ENCODE measurements around the gene MIB2. TPM values are rescaled to one million over a fixed set of nuclear protein-coding genes. Genes with fewer than 3 reads are reported as not detected.

MIB2 gene
- total RNA-seq, 1 donor from 2014 or later: 68.4 TPM

DNA sequence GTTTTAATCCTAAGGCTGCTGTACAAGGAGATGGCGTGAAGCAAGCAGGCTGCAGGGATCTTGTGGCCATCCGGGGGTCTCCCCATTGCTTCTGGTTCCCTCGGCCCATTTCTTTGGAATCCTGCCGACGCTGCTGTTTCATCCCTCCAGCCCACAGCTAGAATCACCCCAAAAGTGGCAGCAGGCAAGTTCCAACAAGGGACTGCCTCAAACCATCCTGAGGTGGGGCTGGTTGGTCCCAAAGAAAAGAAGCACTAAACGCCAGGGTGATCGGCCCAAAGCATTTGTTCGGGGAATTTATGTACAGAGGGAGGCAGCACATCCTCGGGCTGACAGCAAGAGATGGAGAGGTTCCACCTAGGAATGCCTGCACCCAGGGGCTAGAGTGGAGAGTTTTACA lies 4.5 kb upstream of the MIB2 start:
- ATAC-seq: no peak
- DNase-seq (ENCODE audit: low spot score): no peak
- intact Hi-C loops (cut with DNase I): no loop called here

DNA sequence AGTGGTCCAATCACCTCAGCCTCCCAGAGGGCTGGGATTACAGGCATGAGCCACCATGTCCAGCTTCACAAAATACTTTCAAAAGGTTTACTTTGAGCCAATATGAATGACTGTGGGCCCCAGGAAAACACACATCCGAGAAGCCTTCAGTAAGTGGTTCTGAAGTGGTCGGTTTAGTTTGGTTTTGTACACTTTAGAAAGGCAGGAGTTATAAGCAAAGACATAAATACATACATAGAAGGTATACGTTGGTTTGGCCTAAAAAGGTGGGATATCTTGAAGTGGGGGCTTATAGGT lies 3.2 kb upstream of the MIB2 start:
- ATAC-seq (no peak), DNase-seq (ENCODE audit: low spot score) (no peak)
- intact Hi-C loops (cut with DNase I): no loop called here

DNA sequence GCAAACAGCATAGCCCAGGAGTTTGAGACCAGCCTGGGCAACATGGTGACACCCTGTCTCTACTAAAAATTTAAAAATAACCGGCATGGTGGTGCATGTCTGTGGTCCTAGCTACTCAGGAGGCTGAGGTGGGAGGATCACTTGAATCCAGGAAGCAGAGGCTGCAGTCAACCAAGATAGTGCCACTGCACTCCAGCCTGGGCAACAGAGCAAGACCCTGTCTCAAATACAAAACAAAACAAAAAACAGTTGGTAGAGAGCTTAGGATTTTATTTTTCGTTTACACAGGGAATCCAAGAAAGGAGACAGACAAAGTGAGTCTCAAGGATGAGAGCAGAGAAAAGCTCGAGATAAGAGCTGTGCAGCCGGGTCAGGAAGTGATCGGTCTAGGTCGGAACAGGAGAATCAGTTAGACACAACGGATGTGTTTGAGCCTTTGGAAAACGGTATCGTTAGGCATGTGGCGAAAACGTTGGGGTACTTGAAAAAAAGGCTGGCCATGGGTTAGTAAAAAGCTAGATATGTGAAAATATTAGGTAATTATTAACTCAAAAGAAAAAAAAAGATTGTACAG lies 1.7 kb upstream of the MIB2 start:
- DNase-seq (ENCODE audit: low spot score): no peak
- ATAC-seq: no peak
- intact Hi-C loops (cut with DNase I): no loop called here

DNA sequence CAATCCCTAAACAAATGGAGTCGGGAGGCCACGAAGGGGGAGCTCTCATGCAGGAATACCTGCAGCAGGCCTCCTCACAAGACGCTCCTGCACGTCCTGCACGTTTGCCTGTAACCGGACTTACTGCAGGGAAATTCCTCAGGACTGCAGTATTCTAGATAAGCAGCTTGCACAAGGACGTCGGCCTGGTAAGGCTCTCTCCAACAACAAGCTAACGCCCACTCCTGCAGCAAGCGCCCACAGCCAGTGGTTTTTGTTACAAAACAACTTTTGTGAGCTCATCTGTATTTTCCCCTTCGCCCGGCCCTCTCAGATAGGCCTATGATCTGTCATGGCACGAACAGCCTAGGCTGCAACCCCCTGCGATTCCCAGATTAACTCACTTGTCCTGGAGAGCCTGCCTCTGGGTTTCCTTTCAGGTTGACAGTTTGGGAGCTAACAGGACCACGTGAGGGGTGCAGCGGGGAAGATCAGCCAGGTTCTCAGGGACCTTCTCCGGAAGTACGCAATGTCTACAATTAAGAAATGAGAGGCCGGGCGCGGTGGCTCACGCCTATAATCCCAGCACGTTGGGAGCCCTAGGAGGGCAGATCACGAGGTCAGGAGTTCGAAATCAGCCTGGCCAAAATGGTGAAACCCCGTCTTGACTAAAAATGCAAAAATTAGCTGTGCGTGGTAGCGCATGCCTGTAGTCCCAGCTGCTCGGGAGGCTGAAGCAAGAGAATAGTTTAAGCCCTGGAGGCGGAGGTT lies 921 bp upstream of the MIB2 start:
- ATAC-seq (no peak), DNase-seq (ENCODE audit: low spot score) (peak; percentile 60)
- intact Hi-C loops (cut with DNase I): no loop called here

DNA sequence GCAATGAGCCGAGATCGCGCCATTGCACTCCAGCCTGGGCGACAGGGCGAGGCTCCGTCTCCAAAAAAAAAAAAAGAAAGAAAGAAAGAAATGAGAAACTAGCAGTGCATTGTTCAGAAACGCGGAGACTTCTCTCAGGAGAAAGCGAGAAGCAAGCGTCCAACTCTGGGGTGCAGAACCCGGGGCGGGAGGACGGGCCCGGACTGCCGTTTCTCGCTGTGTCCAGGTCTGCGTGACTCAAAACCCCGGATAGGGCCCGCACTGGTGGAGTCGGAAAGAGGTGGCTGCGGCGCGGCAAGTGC lies 395 bp upstream of the MIB2 start:
- ATAC-seq: no peak
- no peak for DNase-seq (ENCODE audit: low spot score)
- intact Hi-C loops (cut with DNase I): no loop called here

DNA sequence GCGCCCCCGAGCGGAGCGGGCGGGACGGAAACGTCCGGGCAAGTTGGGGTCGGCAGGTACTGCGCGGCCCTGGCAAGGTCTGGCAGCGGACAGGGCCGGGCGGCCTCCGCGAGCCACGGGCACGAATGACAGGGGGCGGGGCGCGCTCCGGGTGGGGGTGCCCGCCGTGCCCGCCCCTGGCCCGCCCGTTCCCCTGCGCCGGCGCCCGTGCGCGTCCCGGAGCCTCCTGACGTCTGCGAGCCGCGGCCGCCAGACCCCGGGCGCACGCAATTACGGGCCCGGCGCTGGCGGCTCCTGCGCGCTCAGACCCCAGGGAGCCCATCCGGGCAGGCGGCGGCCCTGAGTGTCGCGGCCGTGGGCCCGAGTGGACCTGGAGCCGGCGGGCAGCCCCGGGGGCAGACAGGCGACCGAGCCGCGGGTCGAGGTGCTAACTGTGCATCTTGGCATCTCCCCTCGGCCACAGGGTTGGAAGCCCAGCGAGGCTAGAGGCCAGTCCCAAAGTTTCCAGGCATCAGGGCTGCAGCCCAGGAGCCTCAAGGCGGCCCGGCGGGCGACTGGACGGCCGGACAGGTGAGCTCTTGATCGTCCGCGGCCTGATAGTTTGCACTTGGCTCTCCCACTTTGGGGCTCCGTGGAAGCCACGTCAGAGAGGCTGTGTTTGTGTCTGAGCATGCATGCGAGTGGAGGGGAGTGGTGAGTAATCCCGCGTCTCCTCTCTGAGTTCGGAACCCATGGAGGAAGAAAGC lies 918 bp downstream of the MIB2 start:
- ATAC-seq (no peak), DNase-seq (ENCODE audit: low spot score) (peak; percentile 73)
- intact Hi-C loops (cut with DNase I): no loop called here

DNA sequence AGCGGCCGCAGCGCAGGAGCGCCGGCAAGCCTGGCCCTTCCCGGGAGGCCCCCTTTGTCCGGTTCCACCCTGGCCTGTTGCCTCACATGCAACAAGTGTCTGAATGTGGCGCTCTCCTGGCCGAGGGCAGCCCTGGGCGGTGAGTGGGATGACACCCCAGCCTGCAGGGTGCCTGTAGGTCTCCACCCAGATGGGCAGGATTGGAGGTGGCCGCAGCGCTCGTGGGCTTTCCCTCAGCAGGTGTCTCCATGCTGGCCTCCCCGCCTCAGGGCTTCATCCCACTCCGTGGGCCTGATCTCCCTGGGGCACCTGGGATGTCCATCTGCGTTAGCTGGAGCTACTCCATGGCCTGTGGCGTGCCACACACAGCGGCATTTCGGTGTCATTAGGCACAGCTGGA lies 1.5 kb downstream of the MIB2 start:
- intact Hi-C loops (cut with DNase I): no loop called here
- ATAC-seq (no peak), DNase-seq (ENCODE audit: low spot score) (no peak)

DNA sequence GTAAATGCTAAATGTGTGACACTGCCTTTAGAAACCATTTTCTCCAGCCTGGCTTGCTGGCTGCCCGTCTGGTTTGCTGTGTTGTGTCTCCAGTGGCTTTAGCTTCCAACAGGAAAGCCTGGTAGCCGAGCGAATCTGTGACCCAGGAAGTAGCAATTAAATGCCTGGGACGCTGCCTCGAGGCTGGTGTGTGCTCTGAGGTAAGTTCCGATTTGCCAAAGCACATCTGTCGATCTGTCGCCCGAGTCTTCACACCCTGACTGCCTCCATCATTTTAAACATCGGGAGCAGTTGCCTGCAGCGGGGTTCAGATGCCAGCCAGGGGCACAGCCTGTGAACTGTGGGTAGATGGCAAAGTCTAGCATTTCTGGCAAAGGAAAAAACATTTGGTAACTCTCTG lies 2.2 kb downstream of the MIB2 start:
- DNase-seq (ENCODE audit: low spot score): no peak
- ATAC-seq: no peak
- intact Hi-C loops (cut with DNase I): no loop called here

DNA sequence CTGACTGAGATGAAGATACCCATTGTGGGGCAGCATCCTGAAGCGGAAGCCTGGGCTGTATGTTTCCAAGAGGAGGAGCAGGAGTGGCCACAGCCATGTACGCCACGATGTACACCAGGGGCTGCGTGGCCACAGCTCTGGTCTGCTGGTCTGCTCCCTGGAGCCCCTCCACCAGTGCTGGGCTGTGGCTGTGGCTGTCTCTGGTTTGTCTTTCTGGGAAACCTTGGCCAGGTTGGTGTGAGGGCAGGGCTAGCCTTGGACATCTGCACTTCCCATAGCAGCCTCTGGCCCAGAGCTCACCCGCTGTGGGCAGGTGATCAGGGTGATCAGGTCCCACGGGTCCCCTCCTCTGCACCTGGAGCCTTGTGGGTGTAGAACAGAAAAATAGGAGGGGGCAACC lies 2.6 kb downstream of the MIB2 start:
- DNase-seq (ENCODE audit: low spot score) (no peak), ATAC-seq (no peak)
- intact Hi-C loops (cut with DNase I): no loop called here

DNA sequence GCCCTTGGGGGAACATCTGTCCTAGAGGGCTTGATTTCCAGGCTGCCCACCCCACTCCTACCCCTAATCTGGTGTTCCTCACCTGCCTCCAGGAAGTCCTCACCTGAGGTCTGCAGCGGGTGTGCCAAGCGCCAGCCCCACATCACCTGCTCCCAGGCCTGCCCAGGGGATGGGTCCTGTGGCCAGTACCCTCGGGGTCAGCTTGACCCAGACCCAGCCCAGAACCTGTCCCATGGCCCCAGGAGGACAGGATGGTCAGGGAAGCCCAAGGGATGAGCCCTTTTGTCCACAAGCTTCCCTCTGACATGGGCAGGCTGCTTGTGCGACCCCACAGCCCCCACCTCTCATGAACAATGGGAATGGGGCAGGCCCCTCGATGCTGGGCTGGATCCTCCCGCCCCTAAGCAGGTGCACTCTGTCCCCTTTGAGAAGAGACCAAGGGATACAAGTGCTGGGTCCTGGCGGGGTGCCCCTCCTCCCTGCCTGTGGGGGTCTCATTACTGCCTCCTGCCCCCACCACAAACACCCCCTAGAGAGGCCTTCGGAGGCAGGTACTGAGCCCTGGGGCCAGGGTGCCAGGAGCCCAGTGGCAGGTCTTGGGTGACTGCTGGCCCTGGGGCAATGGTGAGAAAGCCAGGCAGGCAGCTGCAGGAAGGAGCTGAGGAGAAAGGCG lies 3.2 kb downstream of the MIB2 start:
- intact Hi-C loops (cut with DNase I): no loop called here
- DNase-seq (ENCODE audit: low spot score) (no peak), ATAC-seq (no peak)

DNA sequence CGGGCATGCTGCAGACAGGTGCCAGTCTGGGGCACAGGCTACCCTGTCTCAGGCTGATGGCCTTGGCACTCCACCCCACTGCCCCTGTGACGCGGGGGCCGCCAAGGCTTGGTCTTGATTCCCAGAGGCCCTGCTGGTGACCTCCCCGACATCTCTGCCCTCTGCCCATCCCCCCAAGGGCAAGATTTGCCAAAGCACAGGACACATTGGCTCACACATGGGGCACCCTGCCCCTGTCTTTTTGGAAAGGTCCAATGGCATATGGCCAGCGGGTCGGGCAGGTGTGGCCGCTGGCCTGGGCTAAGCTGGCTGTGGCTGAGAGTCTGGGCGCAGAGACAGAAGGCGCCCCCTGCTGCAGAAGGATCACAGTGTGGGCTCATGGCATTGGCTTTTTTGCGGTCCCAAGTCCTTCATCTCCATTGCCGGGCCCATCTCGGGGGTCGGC lies 4.6 kb downstream of the MIB2 start:
- intact Hi-C loops (cut with DNase I): no loop called here
- DNase-seq (ENCODE audit: low spot score): no peak
- no peak for ATAC-seq

DNA sequence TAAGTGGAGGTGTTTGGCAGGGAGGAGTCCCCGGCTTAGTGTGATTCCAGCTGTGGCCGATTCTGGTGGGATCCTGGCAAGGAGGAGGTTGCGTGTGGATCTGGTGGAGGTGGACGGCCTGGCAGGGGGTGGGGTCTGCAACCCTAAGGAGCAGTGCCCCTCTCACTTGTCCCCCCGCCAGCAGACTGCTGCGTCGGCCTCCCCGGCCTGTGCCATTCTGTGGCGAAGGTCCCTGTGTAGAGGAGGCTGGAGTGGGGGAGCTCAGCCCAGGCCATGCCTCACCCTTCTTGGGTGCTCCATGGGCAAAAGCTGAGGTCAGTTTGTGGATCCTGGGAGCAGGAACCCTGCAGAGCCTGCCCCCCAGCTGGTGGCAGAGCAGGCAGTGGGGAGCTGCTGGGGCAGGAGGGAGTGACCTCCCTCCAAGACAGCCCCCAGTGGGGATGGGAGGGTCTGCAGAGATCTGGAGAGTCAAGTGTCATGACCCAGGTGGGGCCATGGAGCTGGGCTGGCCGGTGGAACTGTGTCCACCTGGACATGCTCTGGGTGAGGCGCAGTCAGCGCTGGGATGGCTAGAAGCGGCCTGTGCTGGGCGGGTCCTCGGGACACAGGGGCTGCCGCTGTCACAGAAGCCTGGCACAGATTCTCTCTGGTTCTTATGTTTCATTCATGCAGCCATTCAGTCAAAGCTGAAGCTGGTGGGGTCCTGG lies 5.3 kb downstream of the MIB2 start:
- DNase-seq (ENCODE audit: low spot score) (no peak), ATAC-seq (no peak)
- intact Hi-C loops (cut with DNase I): no loop called here

DNA sequence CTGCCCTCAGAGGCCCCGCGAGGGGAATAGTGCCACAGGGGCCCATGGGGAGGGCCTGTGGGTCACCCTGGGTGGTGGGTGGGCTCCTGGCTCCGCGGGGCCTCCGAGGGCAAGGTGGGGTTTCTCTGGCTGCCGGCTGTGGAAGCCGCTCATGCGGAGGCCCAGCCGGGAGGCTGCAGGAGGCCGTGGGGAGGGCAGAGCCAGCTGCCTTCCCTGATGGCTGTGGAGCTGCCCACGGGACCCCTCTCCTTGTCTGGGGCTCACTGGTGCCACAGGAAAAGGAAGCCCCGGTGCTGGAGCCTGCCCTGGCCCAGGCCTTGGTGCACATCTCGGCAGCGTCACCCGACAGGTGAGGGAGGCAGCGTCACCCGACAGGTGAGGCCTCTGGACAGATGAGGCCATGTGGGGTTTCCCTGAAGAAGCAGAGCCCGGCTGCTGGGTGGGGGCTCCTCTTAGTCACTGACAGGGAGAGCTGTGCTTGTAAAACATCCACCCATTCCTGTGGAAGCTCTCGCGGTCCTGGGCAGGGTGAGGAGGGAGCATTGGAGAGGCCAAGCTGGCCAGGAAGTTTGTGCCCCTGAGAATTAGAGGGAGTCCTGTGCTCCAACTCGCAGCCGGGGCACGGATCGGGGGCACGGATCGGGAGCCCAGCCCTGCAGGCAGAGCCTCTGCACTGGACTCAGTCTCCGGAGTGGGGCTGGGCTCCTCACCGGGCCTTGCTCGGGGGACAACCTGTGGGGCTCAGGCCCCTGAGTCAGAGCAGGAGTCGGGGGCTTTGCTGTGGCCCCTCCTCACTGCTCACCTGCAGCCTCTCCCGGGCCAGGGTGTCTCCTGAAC lies 6.1 kb downstream of the MIB2 start:
- intact Hi-C loops (cut with DNase I): no loop called here
- DNase-seq (ENCODE audit: low spot score) (no peak), ATAC-seq (no peak)

DNA sequence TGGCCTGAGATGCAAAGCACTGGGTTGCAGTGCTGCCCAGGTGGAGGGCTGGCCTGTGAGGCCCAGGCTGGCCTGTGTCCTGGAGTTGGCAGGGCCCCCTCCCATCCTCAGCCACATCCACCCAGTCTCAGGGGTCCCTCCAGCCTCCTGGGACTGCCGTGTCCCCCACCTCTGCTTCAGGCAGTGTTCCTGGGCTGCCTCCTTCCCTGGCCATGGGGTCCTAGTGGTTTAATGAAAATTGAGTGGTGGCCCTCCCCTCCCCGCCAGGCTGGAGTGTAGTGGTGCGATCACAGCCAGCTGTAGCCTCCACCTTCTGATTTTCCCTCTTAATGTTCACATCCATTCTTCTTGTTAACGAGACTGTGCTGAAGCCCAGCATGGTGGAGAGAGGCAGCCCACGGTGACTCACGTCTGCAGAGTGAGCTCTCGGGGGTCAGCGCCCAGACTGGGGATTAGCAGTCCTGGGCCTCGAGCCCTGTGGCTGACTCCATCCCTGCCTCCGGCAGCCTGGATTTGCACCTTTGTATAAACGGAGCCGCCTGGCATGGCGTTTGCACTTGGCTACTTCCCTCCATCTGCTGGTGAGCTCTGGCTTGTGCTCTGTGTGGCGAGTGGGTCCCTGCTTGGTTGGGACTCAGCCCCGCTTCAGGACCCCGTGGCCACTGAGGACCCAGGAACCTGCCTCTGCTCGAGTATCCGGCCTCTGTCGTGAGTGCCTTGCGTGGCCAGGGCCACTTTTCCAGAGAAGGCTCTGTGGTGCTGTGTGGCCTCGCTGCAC lies 6.9 kb downstream of the MIB2 start:
- DNase-seq (ENCODE audit: low spot score) (no peak), ATAC-seq (no peak)
- intact Hi-C loops (cut with DNase I): no loop called here

DNA sequence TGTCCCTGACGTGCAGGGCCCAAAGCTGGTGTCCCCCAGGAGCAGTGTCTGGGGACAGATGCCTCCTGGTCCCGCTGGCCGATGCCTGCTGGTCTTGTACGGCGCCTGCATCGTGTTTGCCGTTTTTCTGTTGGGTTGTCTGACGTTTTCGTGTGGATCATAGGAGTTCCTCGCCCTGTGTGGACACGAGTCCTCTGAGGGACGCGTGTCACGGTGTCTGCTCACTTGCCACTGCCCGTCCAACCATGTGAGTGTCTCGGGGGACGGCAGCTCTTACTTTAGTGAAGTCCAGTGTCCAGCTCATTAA lies 7.4 kb downstream of the MIB2 start:
- no peak for ATAC-seq
- no peak for DNase-seq (ENCODE audit: low spot score)
- intact Hi-C loops (cut with DNase I): no loop called here

DNA sequence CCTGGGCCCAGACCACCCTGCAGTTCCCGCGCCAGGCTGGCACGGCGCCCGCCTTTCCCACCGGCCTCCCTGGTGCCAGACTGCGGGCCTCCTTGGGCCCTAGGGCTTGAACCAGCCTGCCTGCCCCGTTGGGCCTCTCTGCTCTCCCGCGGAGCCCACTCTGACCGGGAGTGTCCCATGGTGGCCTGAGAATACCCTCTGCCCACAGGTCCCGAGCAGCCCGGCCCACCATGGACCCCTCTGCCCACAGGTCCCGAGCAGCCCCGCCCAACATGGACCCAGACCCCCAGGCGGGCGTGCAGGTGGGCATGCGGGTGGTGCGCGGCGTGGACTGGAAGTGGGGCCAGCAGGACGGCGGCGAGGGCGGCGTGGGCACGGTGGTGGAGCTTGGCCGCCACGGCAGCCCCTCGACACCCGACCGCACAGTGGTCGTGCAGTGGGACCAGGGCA lies 7.9 kb downstream of the MIB2 start:
- DNase-seq (ENCODE audit: low spot score) (no peak), ATAC-seq (no peak)
- intact Hi-C loops (cut with DNase I): no loop called here

DNA sequence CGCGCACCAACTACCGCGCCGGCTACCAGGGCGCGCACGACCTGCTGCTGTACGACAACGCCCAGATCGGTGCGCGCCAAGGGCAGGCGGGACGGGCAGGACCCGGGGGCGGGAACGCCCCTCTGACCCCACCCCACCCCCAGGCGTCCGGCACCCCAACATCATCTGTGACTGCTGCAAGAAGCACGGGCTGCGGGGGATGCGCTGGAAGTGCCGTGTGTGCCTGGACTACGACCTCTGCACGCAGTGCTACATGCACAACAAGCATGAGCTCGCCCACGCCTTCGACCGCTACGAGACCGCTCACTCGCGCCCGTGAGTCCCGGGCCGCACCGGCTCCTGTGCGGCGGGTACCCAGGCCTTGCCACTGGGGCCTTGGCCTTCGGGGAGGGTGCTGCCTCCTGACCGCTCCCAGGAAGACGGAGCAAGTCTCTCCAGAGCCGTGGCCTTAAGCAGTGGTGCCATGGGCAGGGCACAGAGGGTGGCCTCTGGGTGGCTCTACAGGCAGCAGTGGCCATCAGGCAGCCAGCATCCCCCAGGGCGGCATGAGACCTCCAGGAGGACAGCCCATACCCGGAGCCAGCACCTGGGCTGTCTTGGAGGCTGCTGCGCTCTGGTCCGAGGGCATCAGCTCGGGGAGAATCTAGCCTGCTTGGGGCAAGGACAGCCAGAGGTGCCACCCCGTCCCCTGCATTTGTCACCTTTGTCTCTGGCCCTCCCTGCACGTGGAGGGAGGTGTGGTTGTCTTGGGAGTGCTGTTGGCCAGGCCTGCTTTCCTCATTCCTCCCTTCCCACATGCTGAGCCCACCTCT lies 8.5 kb downstream of the MIB2 start:
- DNase-seq (ENCODE audit: low spot score): no peak
- intact Hi-C loops (cut with DNase I): no loop called here
- no peak for ATAC-seq
